Measurements from ENCODE around the gene VPS9D1. TPM values are rescaled to one million over a fixed set of nuclear protein-coding genes. Genes with fewer than 3 reads are reported as not detected.

The VPS9D1 gene
- total RNA-seq, 1 donor from 2014 or later = 20.2 TPM

DNA sequence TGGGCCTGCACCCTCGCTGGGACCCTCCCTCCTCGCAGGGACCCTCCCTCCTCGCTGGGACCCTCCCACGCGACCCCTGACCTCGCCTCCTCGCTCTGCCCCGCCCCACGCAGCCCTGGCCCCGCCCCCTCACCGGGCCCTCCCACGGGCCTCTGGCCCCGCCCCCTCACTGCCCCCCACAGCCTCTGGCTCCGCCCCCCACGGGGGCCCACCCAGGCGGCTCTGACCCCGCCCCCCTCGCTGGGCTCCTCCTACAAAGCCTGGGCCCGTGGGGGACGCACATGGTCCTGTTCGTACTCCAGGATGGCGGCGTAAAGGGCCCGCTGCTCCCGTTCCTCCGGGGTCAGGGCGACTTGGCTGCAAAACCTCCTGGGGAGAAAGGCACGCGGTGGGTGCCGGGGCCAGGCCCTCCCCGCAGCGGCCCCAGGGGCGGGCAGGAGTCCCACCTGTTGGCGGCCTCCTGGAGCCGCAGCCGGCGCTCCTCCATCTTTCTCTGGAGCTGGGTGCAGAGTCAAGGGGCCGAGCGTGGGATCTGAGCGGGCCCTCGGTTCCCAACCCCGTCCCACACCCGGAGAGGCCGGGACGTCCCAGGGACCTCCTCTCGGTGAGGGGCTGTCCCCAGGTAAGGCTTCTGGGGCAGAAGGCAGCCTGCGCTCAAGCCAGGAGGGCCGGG lies 9.0 kb downstream of the VPS9D1 start:
- peak; percentile 47 for DNase-seq (ENCODE audit: low read depth, low spot score)
- Mint-ChIP-seq H3K4me1 (peaks cover 9% of the 10 kb centered on the region), H3K36me3 (ENCODE audit: low read depth) (peaks cover 5% of the 10 kb centered on the region), H3K4me3 (no peak overlapping the region), H3K9me3 (no peaks in the 10 kb centered on the region), H3K27ac (ENCODE audit: unreplicated experiment) (no peak overlapping the region), H3K27me3 (ENCODE audit: low read depth) (peaks cover 2% of the 10 kb centered on the region)
- TF ChIP-seq CTCF (conservative IDR thresholded peaks at IDR 0.05) = peak; percentile 9

DNA sequence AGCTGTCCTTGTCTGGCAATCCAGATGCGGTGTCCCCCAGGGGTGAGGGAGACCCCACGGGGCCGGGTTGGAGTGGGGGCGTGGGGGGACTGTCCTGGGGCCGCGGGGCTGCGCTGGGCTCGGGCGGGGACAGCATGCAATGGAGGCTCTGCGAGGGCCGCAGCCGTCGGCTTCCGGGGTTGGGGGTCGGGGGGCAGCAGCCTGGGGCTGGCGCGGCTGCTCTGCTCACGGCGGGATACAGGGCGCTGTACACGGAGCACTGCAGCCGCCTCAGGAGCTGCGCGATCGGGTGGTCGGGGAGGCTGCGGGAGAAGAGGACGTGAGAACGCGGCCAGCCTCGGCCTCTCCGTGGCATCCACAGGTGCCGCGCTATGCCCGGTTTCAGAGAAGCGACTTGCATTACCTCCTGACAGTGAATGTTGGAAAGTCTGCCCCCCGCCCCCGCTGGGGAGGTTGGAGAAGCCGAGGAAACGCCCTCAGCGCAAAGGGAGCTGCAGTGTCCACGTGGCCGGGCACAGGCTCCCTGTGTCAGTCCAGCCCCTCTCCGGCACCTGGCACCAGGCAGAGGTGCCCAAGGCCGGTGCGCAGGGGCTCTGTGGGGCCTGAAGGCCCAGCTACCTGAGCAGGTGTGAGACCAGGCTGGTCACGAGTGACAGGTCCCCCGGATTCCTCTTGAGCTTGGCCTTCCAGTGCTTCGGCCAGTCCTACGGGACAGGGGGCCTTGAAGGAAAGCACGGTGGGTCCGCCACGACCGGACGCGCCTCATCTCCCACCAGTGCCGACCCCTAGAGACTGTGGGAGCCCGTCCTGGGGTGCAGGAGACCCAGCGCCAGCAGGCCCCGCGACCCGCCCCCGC lies 9.8 kb downstream of the VPS9D1 start:
- H3K4me1 Mint-ChIP-seq = peaks cover 11% of the 10 kb centered on the region
- TF ChIP-seq CTCF (conservative IDR thresholded peaks at IDR 0.05) = no peak
- H3K36me3 Mint-ChIP-seq (ENCODE audit: low read depth) = peaks cover 5% of the 10 kb centered on the region
- H3K27ac Mint-ChIP-seq (ENCODE audit: unreplicated experiment) = no peak overlapping the region
- H3K9me3 Mint-ChIP-seq = no peaks in the 10 kb centered on the region
- DNase-seq (ENCODE audit: low read depth, low spot score) = no peak
- H3K4me3 Mint-ChIP-seq = no peak overlapping the region
- peaks cover 2% of the 10 kb centered on the region for H3K27me3 Mint-ChIP-seq (ENCODE audit: low read depth)

GRCh38 chr16:89709716-89710432 lies 10.8 kb downstream of the VPS9D1 start:
- peaks cover 4% of the 10 kb centered on the region for H3K36me3 Mint-ChIP-seq (ENCODE audit: low read depth)
- H3K4me3 Mint-ChIP-seq = peak overlapping the region; percentile 76
- no peak for DNase-seq (ENCODE audit: low read depth, low spot score)
- no peak for TF ChIP-seq CTCF (conservative IDR thresholded peaks at IDR 0.05)
- peak overlapping the region; percentile 19 for H3K27ac Mint-ChIP-seq (ENCODE audit: unreplicated experiment)
- peaks cover 11% of the 10 kb centered on the region for H3K4me1 Mint-ChIP-seq
- peaks cover 5% of the 10 kb centered on the region for H3K27me3 Mint-ChIP-seq (ENCODE audit: low read depth)
- no peaks in the 10 kb centered on the region for H3K9me3 Mint-ChIP-seq

GRCh38 chr16:89709166-89709565 lies 11.5 kb downstream of the VPS9D1 start:
- Mint-ChIP-seq H3K4me1 (peaks cover 9% of the 10 kb centered on the region), H3K4me3 (peak overlapping the region; percentile 76), H3K36me3 (ENCODE audit: low read depth) (no peaks in the 10 kb centered on the region), H3K27me3 (ENCODE audit: low read depth) (peaks cover 6% of the 10 kb centered on the region), H3K27ac (ENCODE audit: unreplicated experiment) (no peak overlapping the region), H3K9me3 (no peaks in the 10 kb centered on the region)
- TF ChIP-seq CTCF (conservative IDR thresholded peaks at IDR 0.05) = no peak
- DNase-seq (ENCODE audit: low read depth, low spot score) = no peak

DNA sequence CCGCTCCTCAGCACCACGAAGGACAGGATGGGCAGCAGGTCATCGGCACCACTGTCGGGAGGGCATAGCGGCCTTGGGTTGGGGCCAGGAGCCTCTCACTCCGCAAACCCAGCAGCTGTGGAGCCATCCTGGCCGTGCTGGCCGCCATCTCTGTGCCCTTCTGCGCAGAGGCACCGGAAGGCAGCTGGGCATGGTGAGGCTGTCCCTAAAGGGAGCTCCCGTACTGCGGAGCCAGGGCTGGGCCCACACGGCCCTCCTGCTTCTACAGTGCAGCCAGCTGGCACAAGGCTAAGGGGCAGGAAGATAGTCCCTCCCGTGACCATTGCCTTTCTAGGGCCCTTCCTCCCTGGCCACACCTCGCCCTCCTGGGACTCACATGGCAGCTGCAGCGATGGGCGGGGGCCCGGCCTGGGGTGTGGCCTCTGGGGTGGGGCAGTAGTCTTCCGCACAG lies 12.2 kb downstream of the VPS9D1 start:
- Mint-ChIP-seq H3K9me3 (no peaks in the 10 kb centered on the region), H3K36me3 (ENCODE audit: low read depth) (no peaks in the 10 kb centered on the region), H3K27me3 (ENCODE audit: low read depth) (peaks cover 6% of the 10 kb centered on the region), H3K4me1 (peaks cover 9% of the 10 kb centered on the region), H3K4me3 (no peak overlapping the region), H3K27ac (ENCODE audit: unreplicated experiment) (no peak overlapping the region)
- TF ChIP-seq CTCF (conservative IDR thresholded peaks at IDR 0.05) = no peak
- no peak for DNase-seq (ENCODE audit: low read depth, low spot score)
